Panc1 (cell line): Measurements from ENCODE around the gene SPRYD3. TPM values are rescaled to one million over a fixed set of nuclear protein-coding genes. Genes with fewer than 3 reads are reported as not detected.
A peak's percentile ranks its signal among the peaks of the same experiment; 100 is the strongest.

Experiments
- ATAC-seq: fragments of 200-7000 bp; cut with Tn5 transposase; 2 replicates; pipeline ENCODE4 v1.9.1; 2020; ENCODE audit warnings: mild to moderate bottlenecking, moderate library complexity
- BruUV-seq: library from RNA; stranded (reverse); fragments of 400-500 nt; replicated peaks from 2 replicates; lab custom pipeline; 2021; lab: Mats Ljungman, UMichigan
- CTCF ChIA-PET: fragments of 300-600 bp; sonication (Branson Sonifier 250); formaldehyde crosslinking; loops from one replicate; lab custom pipeline; 2022; ENCODE audit warnings: antibody characterized with exemption; lab: Charles Lee
- POLR2A ChIA-PET: fragments of 300-600 bp; sonication (Branson Sonifier 250); formaldehyde crosslinking; loops from one replicate; lab custom pipeline; 2022; ENCODE audit warnings: antibody characterized with exemption; lab: Charles Lee
- DNase-seq: peaks from one replicate; pipeline ENCODE4 v3.0.0-alpha.2; 2010; ENCODE audit warnings: low read depth, low spot score
- H3K27ac ChIP-seq: 2 replicates; pipeline ENCODE4 v1.5.1; 2011; ENCODE audit warnings: mild to moderate bottlenecking, low read length, inconsistent platforms
- H3K27me3 ChIP-seq: fragments of 200-500 bp; sonication (Bioruptor generic); 2 replicates; pipeline ENCODE4 v1.6.0; 2014; ENCODE audit warnings: low read length, inconsistent platforms; ENCODE audit not compliant: control insufficient read depth, insufficient read depth
- H3K36me3 ChIP-seq: fragments of 200-500 bp; sonication (Bioruptor generic); 2 replicates; pipeline ENCODE4 v1.5.1; 2014; ENCODE audit warnings: inconsistent platforms, mild to moderate bottlenecking, low read length, moderate library complexity; ENCODE audit not compliant: control insufficient read depth, insufficient read depth
- H3K4me1 ChIP-seq: 2 replicates; pipeline ENCODE4 v1.5.1; 2011; ENCODE audit warnings: inconsistent platforms, mild to moderate bottlenecking, low read length, moderate library complexity; ENCODE audit not compliant: control insufficient read depth, insufficient read depth
- H3K4me3 ChIP-seq, 2 experiments: 2 replicates each; pipeline ENCODE4 v1.5.1; 2011 to 2012; ENCODE audit warnings: low read depth in 2 of 2, low read length in 2 of 2, mild to moderate bottlenecking in 2 of 2, inconsistent platforms in 1 of 2, moderate library complexity in 1 of 2
- H3K9me3 ChIP-seq: fragments of 200-500 bp; sonication (Bioruptor generic); 2 replicates; pipeline ENCODE4 v1.5.1; 2014; ENCODE audit warnings: low read depth, mild to moderate bottlenecking, inconsistent platforms, low read length, moderate library complexity; ENCODE audit not compliant: control insufficient read depth, insufficient read depth
- CTCF ChIP-seq: fragments of 450-650 bp; IDR thresholded peaks from 2 replicates; pipeline ENCODE4 v1.5.1; 2017; ENCODE audit warnings: mild to moderate bottlenecking
- POLR2AphosphoS5 ChIP-seq: IDR thresholded peaks from 2 replicates; pipeline ENCODE4 v1.6.1; 2012; ENCODE audit warnings: mild to moderate bottlenecking, low read depth, low read length, moderate library complexity
- REST ChIP-seq, 2 experiments: IDR thresholded peaks; 2 replicates each; pipeline ENCODE4 v1.6.1; 2011 to 2012; ENCODE audit warnings: low read depth in 2 of 2, control low read depth in 1 of 2, low read length in 1 of 2, mild to moderate bottlenecking in 1 of 2, moderate library complexity in 1 of 2; ENCODE audit not compliant: insufficient read depth in 1 of 2
- SIN3A ChIP-seq: IDR thresholded peaks from 2 replicates; pipeline ENCODE4 v1.6.1; 2012; ENCODE audit warnings: low read depth, mild to moderate bottlenecking, low read length, moderate library complexity, borderline replicate concordance; ENCODE audit not compliant: insufficient read depth
- TCF7L2 ChIP-seq: IDR thresholded peaks from 2 replicates; pipeline ENCODE4 v1.6.1; 2011; ENCODE audit warnings: mild to moderate bottlenecking, low read depth, low read length, inconsistent platforms
- in situ Hi-C: cut with HindIII; loops from 2 replicates; pipeline ENCODE4 v1.10.0; 2016; ENCODE audit warnings: low sequenced_read_pairs, low pct_unique_long_range_greater_than_20kb
- intact Hi-C: fragments of 100-400 bp; cut with micrococcal nuclease; formaldehyde crosslinking; loops from one replicate; pipeline ENCODE4 v1.10.0; 2022; ENCODE audit not compliant: unreplicated experiment
- total RNA-seq: library from RNA; stranded (reverse); gene quantifications from one replicate; pipeline ENCODE4 v1.2.1, GENCODE V29; 2021; ENCODE audit not compliant: unreplicated experiment

SPRYD3 gene
- total RNA-seq, 1 experiment from 2014 or later, result 25.0 TPM

GRCh38 chr12:53055471-53056266 lies 23.5 kb downstream of the SPRYD3 start:
- H3K9me3 ChIP-seq, result no peaks in the 10 kb centered on the region
- no peak overlapping the region for H3K27ac ChIP-seq
- intact Hi-C loops, result no loop called here
- no peak for DNase-seq
- H3K27me3 ChIP-seq, result no peaks in the 10 kb centered on the region
- no peak overlapping the region for H3K4me3 ChIP-seq
- TF ChIP-seq SIN3A (no peak), REST (IDR thresholded peaks at IDR 0.05; ENCODE audit: insufficient read depth in 1 of 2, low read depth in 2 of 2, low read length in 1 of 2) (no peak), CTCF (no peak), POLR2AphosphoS5 (no peak), TCF7L2 (no peak)
- POLR2A ChIA-PET, result interaction anchor here (0.6 kb wide), 1 partner anchor 70 kb away, joined by 5 read pairs; no protein-coding TSS in a partner anchor
- ATAC-seq, result no peak
- no TSS peak for BruUV-seq
- H3K36me3 ChIP-seq, result no peaks in the 10 kb centered on the region
- CTCF ChIA-PET, result interaction anchor here (1.0 kb wide), 1 partner anchor 11 kb away, joined by 3 read pairs; no protein-coding TSS in a partner anchor
- in situ Hi-C loops, result no loop called here
- H3K4me1 ChIP-seq, result peaks cover 32% of the 10 kb centered on the region

- in situ Hi-C loops, result no loop called here
These were observed 24.9 kb downstream of the SPRYD3 start for GRCh38 chr12:53054112-53054878.

More at GRCh38 chr12:53054112-53054878, 24.9 kb downstream of the SPRYD3 start:
- DNase-seq (no peak), ATAC-seq (peak; percentile 82)
- peaks cover 44% of the 10 kb centered on the region for H3K4me1 ChIP-seq
- TF ChIP-seq POLR2AphosphoS5 (peak; percentile 62), REST (IDR thresholded peaks at IDR 0.05; ENCODE audit: insufficient read depth in 1 of 2, low read depth in 2 of 2, low read length in 1 of 2) (0 out of 4 replicates have a peak, but pooled peaks of 1 of the 2 experiments have one; percentile 38), TCF7L2 (no peak), CTCF (no peak), SIN3A (no peak)
- intact Hi-C loops, result no loop called here
- ChIA-PET POLR2A (no interaction called here), CTCF (interaction anchor here (0.6 to 1.3 kb wide), 10 partner anchors 12 to 349 kb away, joined by 3 to 11 read pairs (median 4); partner anchors contain the start of genes AAAS and EIF4B)
- H3K27me3 ChIP-seq, result no peaks in the 10 kb centered on the region
- H3K9me3 ChIP-seq, result no peaks in the 10 kb centered on the region
- peak overlapping the region; percentile 93 for H3K27ac ChIP-seq
- BruUV-seq, result no TSS peak
- peak overlapping the region; percentile 69 to 74 for H3K4me3 ChIP-seq
- no peaks in the 10 kb centered on the region for H3K36me3 ChIP-seq
